Stimulated activated CD8-positive, alpha-beta memory T cell treated with anti-CD3 and anti-CD28 coated beads, Interleukin-12 subunit alpha, Interleukin-12 subunit beta, amount 100 ng/mL, for 24 hours (primary cell): ENCODE data around the gene E2F8.

ENCODE experiments used
- DNase-seq: peaks from one replicate; pipeline ENCODE4 v3.0.0-alpha.2; 2020; ENCODE audit errors: extremely low read depth

E2F8 gene

GRCh38 chr11:19253153-19253745 is 12.5 kb upstream of the E2F8 start:
- DNase-seq: no peak

- no peak for DNase-seq
Measured at GRCh38 chr11:19252394-19253152, 11.8 kb upstream of the E2F8 start.

GRCh38 chr11:19251577-19251976 is 10.8 kb upstream of the E2F8 start:
- no peak for DNase-seq

- no peak for DNase-seq
Measured at GRCh38 chr11:19246816-19247215, 6.1 kb upstream of the E2F8 start.

- DNase-seq: no peak
Measured at GRCh38 chr11:19245351-19245750, 4.6 kb upstream of the E2F8 start.

GRCh38 chr11:19244621-19245020 is 3.9 kb upstream of the E2F8 start:
- no peak for DNase-seq

GRCh38 chr11:19244084-19244483 is 3.3 kb upstream of the E2F8 start:
- no peak for DNase-seq

- DNase-seq: no peak
Measured at GRCh38 chr11:19243613-19244012, 2.9 kb upstream of the E2F8 start.

- no peak for DNase-seq
Measured at GRCh38 chr11:19243143-19243542, 2.4 kb upstream of the E2F8 start.

GRCh38 chr11:19242179-19242932 is 1.6 kb upstream of the E2F8 start:
- DNase-seq: no peak

GRCh38 chr11:19241260-19242178 is 774 bp upstream of the E2F8 start:
- no peak for DNase-seq

GRCh38 chr11:19239039-19239438 is 1.7 kb downstream of the E2F8 start:
- DNase-seq: no peak

- no peak for DNase-seq
Measured at GRCh38 chr11:19237813-19238212, 2.9 kb downstream of the E2F8 start.

- DNase-seq: no peak
Measured at GRCh38 chr11:19237381-19237780, 3.4 kb downstream of the E2F8 start.

GRCh38 chr11:19234231-19234817 is 6.4 kb downstream of the E2F8 start:
- no peak for DNase-seq

- no peak for DNase-seq
Measured at GRCh38 chr11:19232910-19233503, 7.7 kb downstream of the E2F8 start.

GRCh38 chr11:19229671-19230070 is 11.1 kb downstream of the E2F8 start:
- no peak for DNase-seq

GRCh38 chr11:19228968-19229367 is 11.8 kb downstream of the E2F8 start:
- no peak for DNase-seq

GRCh38 chr11:19226378-19227195 is 14.2 kb downstream of the E2F8 start:
- DNase-seq: no peak

- DNase-seq: no peak
Measured at GRCh38 chr11:19225581-19225980, 15.2 kb downstream of the E2F8 start.
